A172 (cell line): ENCODE measurements around the gene XRN1. TPM values are rescaled to one million over a fixed set of nuclear protein-coding genes. Genes with fewer than 3 reads are reported as not detected.
"Not testable (repeated sequence)": the region's sequence is repeated elsewhere in the genome, so short reads cannot be mapped to it uniquely, and the experiment has no call there.

Experiments
- DNase-seq: peaks from one replicate; pipeline ENCODE4 v3.0.0-alpha.2; 2015; ENCODE audit warnings: low spot score
- total RNA-seq: library from RNA; depleted of rRNA; stranded (reverse); fragments of >200 nt; shearing (Covaris generic); gene quantifications from 2 replicates; pipeline ENCODE4 v1.2.3, GENCODE V29; 2014

The XRN1 gene
- total RNA-seq, 1 experiment from 2014 or later: 17.5 TPM

GRCh38 chr3:142438096-142438495 is 9.7 kb downstream of the XRN1 start:
- DNase-seq: not testable (repeated sequence)

- DNase-seq: no peak
Measured at GRCh38 chr3:142436951-142437585, 10.8 kb downstream of the XRN1 start.

GRCh38 chr3:142434503-142434902 is 13.3 kb downstream of the XRN1 start:
- DNase-seq: no peak

GRCh38 chr3:142433110-142433509 is 14.7 kb downstream of the XRN1 start:
- DNase-seq: no peak

- DNase-seq: no peak
Measured at GRCh38 chr3:142429582-142429981, 18.3 kb downstream of the XRN1 start.

- no peak for DNase-seq
Measured at GRCh38 chr3:142424754-142425153, 23.1 kb downstream of the XRN1 start.

GRCh38 chr3:142418926-142419592 is 28.8 kb downstream of the XRN1 start:
- DNase-seq: no peak

- no peak for DNase-seq
Measured at GRCh38 chr3:142417302-142417701, 30.5 kb downstream of the XRN1 start.

- DNase-seq: not testable (repeated sequence)
Measured at GRCh38 chr3:142400537-142400936, 47.3 kb downstream of the XRN1 start.

- DNase-seq: no peak
Measured at GRCh38 chr3:142394921-142395622, 52.8 kb downstream of the XRN1 start.

GRCh38 chr3:142385078-142385477 is 62.8 kb downstream of the XRN1 start:
- DNase-seq: no peak

- DNase-seq: no peak
Measured at GRCh38 chr3:142374687-142375086, 73.2 kb downstream of the XRN1 start.

GRCh38 chr3:142369576-142369975 is 78.3 kb downstream of the XRN1 start:
- DNase-seq: peak; percentile 22

GRCh38 chr3:142366434-142366833 is 81.4 kb downstream of the XRN1 start:
- DNase-seq: peak; percentile 9

GRCh38 chr3:142363936-142364467 is 83.8 kb downstream of the XRN1 start:
- DNase-seq: no peak

- DNase-seq: not testable (repeated sequence)
Measured at GRCh38 chr3:142363433-142363832, 84.4 kb downstream of the XRN1 start.

GRCh38 chr3:142359367-142359766 is 88.5 kb downstream of the XRN1 start:
- DNase-seq: no peak

GRCh38 chr3:142356818-142357217 is 91.0 kb downstream of the XRN1 start:
- DNase-seq: no peak

GRCh38 chr3:142355692-142356091 is 92.1 kb downstream of the XRN1 start:
- DNase-seq: no peak

- DNase-seq: no peak
Measured at GRCh38 chr3:142354076-142354475, 93.8 kb downstream of the XRN1 start.

GRCh38 chr3:142353571-142353970 is 94.3 kb downstream of the XRN1 start:
- peak; percentile 11 for DNase-seq

GRCh38 chr3:142352698-142353097 is 95.1 kb downstream of the XRN1 start:
- DNase-seq: not testable (repeated sequence)

- no peak for DNase-seq
Measured at GRCh38 chr3:142348460-142348859, 99.4 kb downstream of the XRN1 start.
